SK-N-SH treated with all-trans-retinoic acid at 6 μM for 48 hours (cell line): ENCODE results near the gene TRRAP.

ENCODE experiments used
- ATAC-seq: fragments of 200-7000 bp; cut with Tn5 transposase; 3 replicates; pipeline ENCODE4 v1.9.1; 2020; ENCODE audit warnings: mild to moderate bottlenecking, moderate library complexity
- BACH2 ChIP-seq: fragments of 250-450 bp; sonication (Bioruptor Pico); IDR thresholded peaks from 2 replicates; pipeline ENCODE4 v1.9.0; 2021; ENCODE audit warnings: mild to moderate bottlenecking, borderline replicate concordance
- CSDC2 ChIP-seq: fragments of 250-450 bp; sonication (Bioruptor Pico); IDR thresholded peaks from 2 replicates; pipeline ENCODE4 v1.5.0; 2020; ENCODE audit warnings: mild to moderate bottlenecking, moderate library complexity
- GLIS3 ChIP-seq: fragments of 250-450 bp; sonication (Bioruptor Pico); IDR thresholded peaks from 2 replicates; pipeline ENCODE4 v1.5.0; 2020; ENCODE audit warnings: mild to moderate bottlenecking, moderate library complexity
- ISL1 ChIP-seq: fragments of 250-450 bp; sonication (Bioruptor Pico); IDR thresholded peaks from 2 replicates; pipeline ENCODE4 v2.1.2; 2022; ENCODE audit warnings: mild to moderate bottlenecking, moderate library complexity
- PPARA ChIP-seq: fragments of 250-450 bp; sonication (Bioruptor Pico); IDR thresholded peaks from 2 replicates; pipeline ENCODE4 v1.5.0; 2020; ENCODE audit warnings: mild to moderate bottlenecking, borderline replicate concordance
- RARB ChIP-seq: fragments of 250-450 bp; sonication (Bioruptor Pico); IDR thresholded peaks from 2 replicates; pipeline ENCODE4 v1.8.0; 2021; ENCODE audit warnings: mild to moderate bottlenecking, moderate library complexity
- SNAI2 ChIP-seq: fragments of 250-450 bp; sonication (Bioruptor Pico); IDR thresholded peaks from 2 replicates; pipeline ENCODE4 v1.5.0; 2020; ENCODE audit warnings: mild to moderate bottlenecking, moderate library complexity
- TOX ChIP-seq: fragments of 250-450 bp; sonication (Bioruptor Pico); IDR thresholded peaks from 2 replicates; pipeline ENCODE4 v1.8.0; 2021; ENCODE audit warnings: mild to moderate bottlenecking, moderate library complexity, borderline replicate concordance
- ZC3H10 ChIP-seq: fragments of 250-450 bp; sonication (Bioruptor Pico); IDR thresholded peaks from 2 replicates; pipeline ENCODE4 v1.5.1; 2021; ENCODE audit warnings: mild to moderate bottlenecking, moderate library complexity
- ZFP3 ChIP-seq: fragments of 250-450 bp; sonication (Bioruptor Pico); IDR thresholded peaks from 2 replicates; pipeline ENCODE4 v1.5.0; 2020; ENCODE audit warnings: mild to moderate bottlenecking, moderate library complexity
- ZFP30 ChIP-seq: fragments of 450-650 bp; formaldehyde crosslinking; IDR thresholded peaks from 2 replicates; pipeline ENCODE4 v1.5.0; 2022; ENCODE audit warnings: mild to moderate bottlenecking, moderate library complexity
- ZNF565 ChIP-seq: fragments of 450-650 bp; formaldehyde crosslinking; conservative IDR thresholded peaks from 2 replicates; pipeline ENCODE4 v1.5.0; 2020; ENCODE audit warnings: low read depth, mild to moderate bottlenecking, moderate library complexity
- ZNF70 ChIP-seq: fragments of 450-650 bp; formaldehyde crosslinking; IDR thresholded peaks from 2 replicates; pipeline ENCODE4 v1.5.0; 2020; ENCODE audit warnings: mild to moderate bottlenecking, moderate library complexity
- ZNF8 ChIP-seq: fragments of 450-650 bp; formaldehyde crosslinking; IDR thresholded peaks from 2 replicates; pipeline ENCODE4 v1.5.0; 2020; ENCODE audit warnings: mild to moderate bottlenecking, moderate library complexity
- TF ChIP-seq, protein P1 (sequence below): fragments of 250-450 bp; sonication (Bioruptor Pico); IDR thresholded peaks from 2 replicates; pipeline ENCODE4 v1.5.1; 2021; ENCODE audit warnings: mild to moderate bottlenecking, moderate library complexity
- TF ChIP-seq, protein P2 (sequence below): fragments of 250-450 bp; sonication (Bioruptor Pico); IDR thresholded peaks from 2 replicates; pipeline ENCODE4 v1.5.0; 2020; ENCODE audit warnings: mild to moderate bottlenecking, moderate library complexity
- TF ChIP-seq, protein P3 (sequence below): fragments of 250-450 bp; sonication (Bioruptor Pico); IDR thresholded peaks from 2 replicates; pipeline ENCODE4 v1.8.0; 2020; ENCODE audit warnings: mild to moderate bottlenecking, moderate library complexity, borderline replicate concordance
- TF ChIP-seq, protein P4 (sequence below): fragments of 250-450 bp; sonication (Bioruptor Pico); IDR thresholded peaks from 2 replicates; pipeline ENCODE4 v1.8.0; 2021; ENCODE audit warnings: low read depth, mild to moderate bottlenecking, moderate library complexity, borderline replicate concordance

The TRRAP gene

DNA sequence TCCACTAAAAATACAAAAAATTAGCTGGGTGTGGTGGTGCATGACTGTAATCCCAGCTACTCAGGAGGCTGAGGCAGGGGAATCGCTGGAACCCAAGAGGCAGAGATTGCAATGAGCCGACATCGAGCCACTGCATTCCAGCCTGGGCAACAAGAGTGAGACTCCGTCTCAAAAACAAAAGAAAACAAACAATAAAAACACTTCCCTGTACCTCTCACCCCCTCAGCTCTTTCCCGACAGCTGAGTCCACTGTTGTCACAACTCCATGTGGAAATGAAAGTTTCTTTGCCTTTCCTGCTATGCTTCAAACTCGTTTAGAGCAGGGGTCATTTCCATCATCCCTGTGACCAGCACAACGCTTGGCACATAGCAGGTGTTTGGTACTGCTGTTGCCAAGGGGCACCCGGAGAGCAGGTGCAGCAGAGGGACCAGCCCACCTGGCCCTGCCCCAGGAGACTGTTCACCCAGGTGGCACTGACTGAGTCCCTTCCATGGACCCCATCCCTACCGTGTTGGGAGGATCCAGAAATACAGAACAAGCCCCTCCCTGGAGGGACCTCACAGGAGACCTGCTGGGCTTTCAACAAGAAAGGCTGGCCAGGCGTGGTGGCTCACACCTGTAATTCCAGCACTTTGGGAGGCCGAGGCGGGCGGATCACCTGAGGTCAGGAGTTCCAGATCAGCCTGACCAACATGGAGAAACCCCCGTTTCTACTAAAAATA, 13.4 kb upstream of the TRRAP start (continued):
- TF ChIP-seq CSDC2 (CRISPR knock-in tag) = no peak
- no peak for TF ChIP-seq RARB (CRISPR knock-in tag)
- TF ChIP-seq PPARA (CRISPR knock-in tag) = no peak
- TF ChIP-seq GLIS3 (CRISPR knock-in tag) = no peak
- no peak for TF ChIP-seq BACH2 (CRISPR knock-in tag)
- TF ChIP-seq SNAI2 (CRISPR knock-in tag) = no peak

DNA sequence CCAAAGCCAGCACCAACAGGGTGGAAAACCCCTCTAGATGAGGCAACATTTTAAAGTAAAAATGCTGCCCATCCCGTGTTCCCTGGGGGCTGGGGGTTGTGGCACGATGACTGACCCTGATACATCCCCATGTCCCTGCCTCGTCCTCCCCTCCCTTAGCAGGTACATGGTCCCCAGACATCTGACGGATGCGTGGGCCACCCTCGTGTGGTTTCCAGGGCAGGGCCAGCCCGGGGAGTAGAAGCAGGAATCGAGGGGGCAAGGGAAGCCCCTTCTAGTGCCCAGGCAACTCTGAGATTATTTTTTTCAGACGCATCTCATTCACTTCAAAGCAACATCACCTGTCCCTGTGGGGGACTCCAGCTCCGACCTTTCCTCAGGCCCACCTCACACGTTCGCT, 12.0 kb upstream of the TRRAP start:
- TF ChIP-seq BACH2 (CRISPR knock-in tag) = no peak
- TF ChIP-seq, protein P1, sequence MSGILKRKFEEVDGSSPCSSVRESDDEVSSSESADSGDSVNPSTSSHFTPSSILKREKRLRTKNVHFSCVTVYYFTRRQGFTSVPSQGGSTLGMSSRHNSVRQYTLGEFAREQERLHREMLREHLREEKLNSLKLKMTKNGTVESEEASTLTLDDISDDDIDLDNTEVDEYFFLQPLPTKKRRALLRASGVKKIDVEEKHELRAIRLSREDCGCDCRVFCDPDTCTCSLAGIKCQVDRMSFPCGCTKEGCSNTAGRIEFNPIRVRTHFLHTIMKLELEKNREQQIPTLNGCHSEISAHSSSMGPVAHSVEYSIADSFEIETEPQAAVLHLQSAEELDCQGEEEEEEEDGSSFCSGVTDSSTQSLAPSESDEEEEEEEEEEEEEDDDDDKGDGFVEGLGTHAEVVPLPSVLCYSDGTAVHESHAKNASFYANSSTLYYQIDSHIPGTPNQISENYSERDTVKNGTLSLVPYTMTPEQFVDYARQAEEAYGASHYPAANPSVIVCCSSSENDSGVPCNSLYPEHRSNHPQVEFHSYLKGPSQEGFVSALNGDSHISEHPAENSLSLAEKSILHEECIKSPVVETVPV (CRISPR knock-in tag) = no peak
- TF ChIP-seq ZFP30 (CRISPR knock-in tag) = no peak
- no peak for TF ChIP-seq SNAI2 (CRISPR knock-in tag)
- ATAC-seq = no peak

DNA sequence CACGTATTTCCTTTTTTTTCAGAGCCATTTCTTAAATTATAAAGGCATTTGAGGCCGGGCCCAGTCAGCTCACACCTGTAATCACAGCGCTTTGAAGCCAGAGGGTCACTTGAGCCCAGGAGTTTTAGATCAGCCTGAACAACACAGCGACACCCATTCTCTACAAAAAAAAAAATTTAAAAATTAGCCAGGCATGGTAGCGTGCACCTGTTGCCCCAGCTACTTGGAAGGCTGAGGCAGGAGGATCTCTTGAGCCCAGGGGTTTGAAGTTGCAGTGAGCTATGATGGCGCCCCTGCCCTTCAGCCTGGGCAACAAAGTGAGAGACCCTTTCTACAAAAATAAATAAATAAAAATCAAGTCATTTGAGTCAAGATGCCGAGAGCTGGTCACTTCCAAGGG, 11.6 kb upstream of the TRRAP start:
- TF ChIP-seq, protein P2, sequence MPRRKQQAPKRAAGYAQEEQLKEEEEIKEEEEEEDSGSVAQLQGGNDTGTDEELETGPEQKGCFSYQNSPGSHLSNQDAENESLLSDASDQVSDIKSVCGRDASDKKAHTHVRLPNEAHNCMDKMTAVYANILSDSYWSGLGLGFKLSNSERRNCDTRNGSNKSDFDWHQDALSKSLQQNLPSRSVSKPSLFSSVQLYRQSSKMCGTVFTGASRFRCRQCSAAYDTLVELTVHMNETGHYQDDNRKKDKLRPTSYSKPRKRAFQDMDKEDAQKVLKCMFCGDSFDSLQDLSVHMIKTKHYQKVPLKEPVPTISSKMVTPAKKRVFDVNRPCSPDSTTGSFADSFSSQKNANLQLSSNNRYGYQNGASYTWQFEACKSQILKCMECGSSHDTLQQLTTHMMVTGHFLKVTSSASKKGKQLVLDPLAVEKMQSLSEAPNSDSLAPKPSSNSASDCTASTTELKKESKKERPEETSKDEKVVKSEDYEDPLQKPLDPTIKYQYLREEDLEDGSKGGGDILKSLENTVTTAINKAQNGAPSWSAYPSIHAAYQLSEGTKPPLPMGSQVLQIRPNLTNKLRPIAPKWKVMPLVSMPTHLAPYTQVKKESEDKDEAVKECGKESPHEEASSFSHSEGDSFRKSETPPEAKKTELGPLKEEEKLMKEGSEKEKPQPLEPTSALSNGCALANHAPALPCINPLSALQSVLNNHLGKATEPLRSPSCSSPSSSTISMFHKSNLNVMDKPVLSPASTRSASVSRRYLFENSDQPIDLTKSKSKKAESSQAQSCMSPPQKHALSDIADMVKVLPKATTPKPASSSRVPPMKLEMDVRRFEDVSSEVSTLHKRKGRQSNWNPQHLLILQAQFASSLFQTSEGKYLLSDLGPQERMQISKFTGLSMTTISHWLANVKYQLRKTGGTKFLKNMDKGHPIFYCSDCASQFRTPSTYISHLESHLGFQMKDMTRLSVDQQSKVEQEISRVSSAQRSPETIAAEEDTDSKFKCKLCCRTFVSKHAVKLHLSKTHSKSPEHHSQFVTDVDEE (CRISPR knock-in tag) = no peak
- TF ChIP-seq, protein P3, sequence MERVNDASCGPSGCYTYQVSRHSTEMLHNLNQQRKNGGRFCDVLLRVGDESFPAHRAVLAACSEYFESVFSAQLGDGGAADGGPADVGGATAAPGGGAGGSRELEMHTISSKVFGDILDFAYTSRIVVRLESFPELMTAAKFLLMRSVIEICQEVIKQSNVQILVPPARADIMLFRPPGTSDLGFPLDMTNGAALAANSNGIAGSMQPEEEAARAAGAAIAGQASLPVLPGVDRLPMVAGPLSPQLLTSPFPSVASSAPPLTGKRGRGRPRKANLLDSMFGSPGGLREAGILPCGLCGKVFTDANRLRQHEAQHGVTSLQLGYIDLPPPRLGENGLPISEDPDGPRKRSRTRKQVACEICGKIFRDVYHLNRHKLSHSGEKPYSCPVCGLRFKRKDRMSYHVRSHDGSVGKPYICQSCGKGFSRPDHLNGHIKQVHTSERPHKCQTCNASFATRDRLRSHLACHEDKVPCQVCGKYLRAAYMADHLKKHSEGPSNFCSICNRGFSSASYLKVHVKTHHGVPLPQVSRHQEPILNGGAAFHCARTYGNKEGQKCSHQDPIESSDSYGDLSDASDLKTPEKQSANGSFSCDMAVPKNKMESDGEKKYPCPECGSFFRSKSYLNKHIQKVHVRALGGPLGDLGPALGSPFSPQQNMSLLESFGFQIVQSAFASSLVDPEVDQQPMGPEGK (CRISPR knock-in tag) = no peak
- no peak for TF ChIP-seq ZNF565
- TF ChIP-seq ZFP3 = no peak
- no peak for ATAC-seq

DNA sequence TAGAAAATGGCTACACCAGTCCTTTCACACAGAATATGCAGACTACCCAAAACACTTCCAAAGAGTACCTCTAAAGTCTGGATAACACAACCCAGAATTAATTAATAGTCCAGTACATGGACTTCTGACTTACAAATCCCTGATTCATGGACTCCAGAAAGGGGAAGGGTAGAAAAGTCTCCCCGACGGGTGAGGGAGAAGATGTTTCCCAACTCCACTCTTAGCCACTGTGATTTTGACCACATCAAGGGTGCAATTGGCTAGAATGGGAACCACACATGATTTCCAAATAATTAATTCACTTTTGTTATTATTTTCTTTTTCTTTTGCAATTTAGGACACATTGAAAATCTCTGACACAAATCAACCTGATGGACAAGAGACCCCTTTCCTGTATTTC, 9.9 kb upstream of the TRRAP start:
- ATAC-seq = no peak
- TF ChIP-seq ZC3H10 (CRISPR knock-in tag) (no peak), SNAI2 (CRISPR knock-in tag) (no peak), CSDC2 (CRISPR knock-in tag) (no peak)
- TF ChIP-seq, protein P4, sequence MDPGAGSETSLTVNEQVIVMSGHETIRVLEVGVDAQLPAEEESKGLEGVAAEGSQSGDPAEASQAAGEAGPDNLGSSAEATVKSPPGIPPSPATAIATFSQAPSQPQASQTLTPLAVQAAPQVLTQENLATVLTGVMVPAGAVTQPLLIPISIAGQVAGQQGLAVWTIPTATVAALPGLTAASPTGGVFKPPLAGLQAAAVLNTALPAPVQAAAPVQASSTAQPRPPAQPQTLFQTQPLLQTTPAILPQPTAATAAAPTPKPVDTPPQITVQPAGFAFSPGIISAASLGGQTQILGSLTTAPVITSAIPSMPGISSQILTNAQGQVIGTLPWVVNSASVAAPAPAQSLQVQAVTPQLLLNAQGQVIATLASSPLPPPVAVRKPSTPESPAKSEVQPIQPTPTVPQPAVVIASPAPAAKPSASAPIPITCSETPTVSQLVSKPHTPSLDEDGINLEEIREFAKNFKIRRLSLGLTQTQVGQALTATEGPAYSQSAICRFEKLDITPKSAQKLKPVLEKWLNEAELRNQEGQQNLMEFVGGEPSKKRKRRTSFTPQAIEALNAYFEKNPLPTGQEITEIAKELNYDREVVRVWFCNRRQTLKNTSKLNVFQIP (CRISPR knock-in tag) = no peak

DNA sequence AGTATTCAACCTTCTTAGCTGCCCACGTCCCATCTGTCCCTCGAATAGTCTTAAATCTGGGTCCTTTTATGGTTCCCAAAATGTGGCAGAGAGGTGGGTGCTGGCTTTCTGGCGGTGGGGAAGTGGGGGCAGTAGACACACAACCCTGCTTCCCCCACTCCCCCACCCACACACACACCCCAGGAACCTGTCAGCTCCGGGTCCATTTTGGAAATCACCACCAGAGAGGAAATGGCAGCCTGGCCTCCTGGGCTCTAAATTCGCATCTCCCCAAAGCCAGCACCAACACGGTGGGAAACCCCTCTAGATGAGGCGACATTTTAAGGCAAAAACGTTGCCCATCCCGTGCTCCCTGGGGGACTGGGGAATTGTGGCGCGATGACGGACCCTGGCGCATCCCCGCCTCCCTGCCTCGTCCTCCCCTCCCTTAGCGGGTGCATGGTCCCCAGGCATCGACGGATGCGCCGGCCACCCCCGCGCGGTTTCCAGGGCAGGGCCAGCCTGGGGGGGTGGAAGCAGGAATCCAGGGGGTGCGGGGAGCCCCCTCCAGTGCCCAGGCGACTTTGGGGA, 9.2 kb upstream of the TRRAP start:
- no peak for ATAC-seq
- no peak for TF ChIP-seq ZNF8
- TF ChIP-seq BACH2 (CRISPR knock-in tag) = no peak
- no peak for TF ChIP-seq ZFP3
- TF ChIP-seq ZFP30 (CRISPR knock-in tag) = no peak
- TF ChIP-seq ZNF70 (CRISPR knock-in tag) = no peak
- TF ChIP-seq PPARA (CRISPR knock-in tag) = no peak
- no peak for TF ChIP-seq ISL1 (CRISPR knock-in tag)
- TF ChIP-seq, protein P1 (CRISPR knock-in tag) = no peak
- TF ChIP-seq, protein P2 (CRISPR knock-in tag) = no peak
- TF ChIP-seq ZNF565 = no peak
- TF ChIP-seq TOX = no peak
- TF ChIP-seq, protein P4 (CRISPR knock-in tag) = no peak
- no peak for TF ChIP-seq CSDC2 (CRISPR knock-in tag)
